WTC11 (cell line): ENCODE results near the gene BCKDHA. TPM values are rescaled to one million over a fixed set of nuclear protein-coding genes. Genes with fewer than 3 reads are reported as not detected.

Experiments used
- ATAC-seq: fragments of 200-7000 bp; cut with Tn5 transposase; 2 replicates; pipeline ENCODE4 v1.10.0; 2021; ENCODE audit warnings: mild to moderate bottlenecking, moderate library complexity
- CTCF ChIA-PET: fragments of 300-600 bp; sonication (Branson Sonifier 250); formaldehyde crosslinking; loops from one replicate; lab custom pipeline; 2021; ENCODE audit warnings: antibody characterized with exemption; lab: Charles Lee
- POLR2A ChIA-PET: fragments of 350-600 bp; sonication (Branson Sonifier 250); formaldehyde crosslinking; loops from one replicate; lab custom pipeline; 2021; ENCODE audit warnings: antibody characterized with exemption; lab: Charles Lee
- DNase-seq: peaks from one replicate; pipeline ENCODE4 v3.0.0; 2021; ENCODE audit warnings: low spot score
- H3K27ac Mint-ChIP-seq: 2 replicates; pipeline ENCODE4 v1.8.0; 2021; ENCODE audit warnings: mixed read lengths
- H3K27me3 Mint-ChIP-seq: 2 replicates; pipeline ENCODE4 v1.8.0; 2021; ENCODE audit warnings: low read depth, mild to moderate bottlenecking, moderate library complexity, mixed read lengths
- H3K36me3 Mint-ChIP-seq: 2 replicates; pipeline ENCODE4 v1.8.0; 2021; ENCODE audit warnings: mixed read lengths
- H3K4me1 Mint-ChIP-seq: 2 replicates; pipeline ENCODE4 v1.8.0; 2022; ENCODE audit warnings: mixed read lengths
- H3K4me3 Mint-ChIP-seq: 2 replicates; pipeline ENCODE4 v1.8.0; 2021; ENCODE audit warnings: mild to moderate bottlenecking, moderate library complexity, mixed read lengths
- H3K9me3 Mint-ChIP-seq: 2 replicates; pipeline ENCODE4 v1.8.0; 2021; ENCODE audit warnings: mixed read lengths
- ATF1 ChIP-seq: sonication (generic); formaldehyde crosslinking; IDR thresholded peaks from 2 replicates; pipeline ENCODE4 v1.8.1; 2023; ENCODE audit warnings: mild to moderate bottlenecking, moderate library complexity, missing genetic modification reagents
- ATF2 ChIP-seq: sonication (generic); formaldehyde crosslinking; IDR thresholded peaks from 2 replicates; pipeline ENCODE4 v1.8.1; 2022; ENCODE audit warnings: low read depth, missing genetic modification reagents, borderline replicate concordance
- CTCF ChIP-seq: fragments of 200-600 bp; IDR thresholded peaks from 2 replicates; pipeline ENCODE4 v1.8.0; 2022; ENCODE audit warnings: antibody characterized with exemption
- FOXP4 ChIP-seq: sonication (generic); formaldehyde crosslinking; IDR thresholded peaks from 2 replicates; pipeline ENCODE4 v1.8.0; 2022; ENCODE audit warnings: mild to moderate bottlenecking, missing genetic modification reagents
- HMGA2 ChIP-seq: fragments of 250-450 bp; sonication (Bioruptor Pico); IDR thresholded peaks from 2 replicates; pipeline ENCODE4 v1.4.0; 2021; ENCODE audit warnings: mild to moderate bottlenecking, moderate library complexity
- IRF1 ChIP-seq: sonication (generic); formaldehyde crosslinking; IDR thresholded peaks from 2 replicates; pipeline ENCODE4 v1.8.0; 2023; ENCODE audit warnings: missing genetic modification reagents
- IRF2 ChIP-seq: sonication (generic); formaldehyde crosslinking; IDR thresholded peaks from 2 replicates; pipeline ENCODE4 v1.8.0; 2022; ENCODE audit warnings: low read depth, missing genetic modification reagents, borderline replicate concordance
- JAZF1 ChIP-seq: fragments of 250-450 bp; sonication (Bioruptor Pico); IDR thresholded peaks from 2 replicates; pipeline ENCODE4 v1.9.0; 2021; ENCODE audit warnings: moderate library complexity, mild to moderate bottlenecking, inconsistent platforms
- MXD4 ChIP-seq: fragments of 250-450 bp; sonication (Bioruptor Pico); IDR thresholded peaks from 2 replicates; pipeline ENCODE4 v1.8.0; 2021; ENCODE audit warnings: mild to moderate bottlenecking, moderate library complexity, borderline replicate concordance
- NFYB ChIP-seq: sonication (generic); formaldehyde crosslinking; conservative IDR thresholded peaks from 2 replicates; pipeline ENCODE4 v1.8.0; 2022; ENCODE audit warnings: low read depth, missing genetic modification reagents
- NR3C1 ChIP-seq: sonication (generic); formaldehyde crosslinking; conservative IDR thresholded peaks from 2 replicates; pipeline ENCODE4 v1.8.1; 2023; ENCODE audit warnings: low read depth, mild to moderate bottlenecking, missing genetic modification reagents
- SMAD3 ChIP-seq: sonication (generic); formaldehyde crosslinking; IDR thresholded peaks from 2 replicates; pipeline ENCODE4 v1.8.0; 2022; ENCODE audit warnings: missing genetic modification reagents, mild to moderate bottlenecking, borderline replicate concordance
- TCF7 ChIP-seq: sonication (generic); formaldehyde crosslinking; IDR thresholded peaks from 2 replicates; pipeline ENCODE4 v1.8.0; 2022; ENCODE audit warnings: mild to moderate bottlenecking, low read depth, missing genetic modification reagents, moderate library complexity
- ZNF232 ChIP-seq: sonication (generic); formaldehyde crosslinking; IDR thresholded peaks from 2 replicates; pipeline ENCODE4 v1.8.0; 2022; ENCODE audit warnings: mild to moderate bottlenecking, missing genetic modification reagents
- ZNF317 ChIP-seq: sonication (generic); formaldehyde crosslinking; IDR thresholded peaks from 2 replicates; pipeline ENCODE4 v1.8.1; 2023; ENCODE audit warnings: low read depth, mild to moderate bottlenecking, moderate library complexity, missing genetic modification reagents, borderline replicate concordance
- ZNF396 ChIP-seq: fragments of 250-450 bp; sonication (Bioruptor Pico); IDR thresholded peaks from 2 replicates; pipeline ENCODE4 v1.8.0; 2021; ENCODE audit warnings: mild to moderate bottlenecking, moderate library complexity, borderline replicate concordance
- ZNF423 ChIP-seq: fragments of 250-450 bp; sonication (Bioruptor Pico); IDR thresholded peaks from 2 replicates; pipeline ENCODE4 v2.1.2; 2022; ENCODE audit warnings: mild to moderate bottlenecking, moderate library complexity
- ZNF532 ChIP-seq: fragments of 250-450 bp; sonication (Bioruptor Pico); IDR thresholded peaks from 2 replicates; pipeline ENCODE4 v1.9.0; 2021; ENCODE audit warnings: mild to moderate bottlenecking, borderline replicate concordance
- ZSCAN18 ChIP-seq: fragments of 250-450 bp; sonication (Bioruptor Pico); IDR thresholded peaks from 2 replicates; pipeline ENCODE4 v2.1.2; 2022; ENCODE audit warnings: mild to moderate bottlenecking, moderate library complexity
- total RNA-seq: library from RNA; stranded (reverse); gene quantifications from 3 replicates; pipeline ENCODE4 v1.2.3, GENCODE V29; 2021

Gene BCKDHA
- total RNA-seq, 1 experiment from 2014 or later, result 18.8 TPM

GRCh38 chr19:41428481-41428859 lies 30.9 kb downstream of the BCKDHA start:
- H3K27ac Mint-ChIP-seq, result 0 out of 2 replicates have a peak overlapping the region, but pooled peaks have one; percentile 15
- H3K4me1 Mint-ChIP-seq, result peaks cover 21% of the 10 kb centered on the region
- no peaks in the 10 kb centered on the region; the same call in 1 of the 2 replicates for H3K27me3 Mint-ChIP-seq
- no peak for DNase-seq
- H3K9me3 Mint-ChIP-seq, result no peaks in the 10 kb centered on the region
- peaks cover 15% of the 10 kb centered on the region for H3K36me3 Mint-ChIP-seq
- TF ChIP-seq NR3C1 (CRISPR knock-in tag) (no peak), ZNF396 (CRISPR knock-in tag) (no peak), SMAD3 (no peak)
- peak overlapping the region; percentile 84 for H3K4me3 Mint-ChIP-seq
- ATAC-seq, result no peak
- POLR2A ChIA-PET, result interaction anchor here (4.2 kb wide), 1 partner anchor 11 kb away, joined by 31 read pairs; the partner anchor contains the start of gene DMAC2
- CTCF ChIA-PET, result interaction anchor here (0.8 to 3.9 kb wide), 12 partner anchors 11 to 169 kb away, joined by 3 to 40 read pairs (median 6); partner anchors contain the start of gene DMAC2

- Mint-ChIP-seq H3K4me3 (no peak overlapping the region), H3K27me3 (no peaks in the 10 kb centered on the region; the same call in 1 of the 2 replicates), H3K27ac (no peak overlapping the region), H3K9me3 (no peaks in the 10 kb centered on the region), H3K4me1 (peaks cover 21% of the 10 kb centered on the region), H3K36me3 (peaks cover 15% of the 10 kb centered on the region)
- TF ChIP-seq FOXP4 (CRISPR knock-in tag) (no peak), MXD4 (no peak), ZNF317 (no peak), TCF7 (CRISPR knock-in tag) (no peak), ZNF423 (no peak), IRF1 (CRISPR knock-in tag) (no peak), ZNF232 (CRISPR knock-in tag) (no peak), JAZF1 (CRISPR knock-in tag) (no peak), SMAD3 (no peak), ZNF396 (CRISPR knock-in tag) (no peak), ATF2 (CRISPR knock-in tag) (no peak), HMGA2 (no peak), NFYB (no peak), ATF1 (CRISPR knock-in tag) (no peak), ZSCAN18 (CRISPR knock-in tag) (no peak), ZNF532 (no peak), IRF2 (CRISPR knock-in tag) (no peak), CTCF (no peak)
- ATAC-seq (no peak), DNase-seq (no peak)
- ChIA-PET POLR2A (interaction anchor here (1.7 kb wide), 1 partner anchor 9 kb away, joined by 11 read pairs; the partner anchor contains the start of gene DMAC2), CTCF (interaction anchor here (1.0 to 2.2 kb wide), 9 partner anchors 9 to 132 kb away, joined by 3 to 19 read pairs (median 8); partner anchors contain the start of genes B9D2, DMAC2 and TMEM91)
These were observed 33.3 kb downstream of the BCKDHA start for GRCh38 chr19:41430922-41431321.
